Measurements from ENCODE around the gene UBL4A.

The UBL4A gene

GRCh38 chrX:154485150-154486051 is 1.0 kb downstream of the UBL4A start:
- intact Hi-C loops (cut with DNase I), result loop anchor here (2.0 kb wide), 1 partner anchor 49 kb away; the partner anchor contains the start of gene GDI1
- DNase-seq, result peak in 3 of 10 donors; percentile 22 to 79 (median 70)

DNA sequence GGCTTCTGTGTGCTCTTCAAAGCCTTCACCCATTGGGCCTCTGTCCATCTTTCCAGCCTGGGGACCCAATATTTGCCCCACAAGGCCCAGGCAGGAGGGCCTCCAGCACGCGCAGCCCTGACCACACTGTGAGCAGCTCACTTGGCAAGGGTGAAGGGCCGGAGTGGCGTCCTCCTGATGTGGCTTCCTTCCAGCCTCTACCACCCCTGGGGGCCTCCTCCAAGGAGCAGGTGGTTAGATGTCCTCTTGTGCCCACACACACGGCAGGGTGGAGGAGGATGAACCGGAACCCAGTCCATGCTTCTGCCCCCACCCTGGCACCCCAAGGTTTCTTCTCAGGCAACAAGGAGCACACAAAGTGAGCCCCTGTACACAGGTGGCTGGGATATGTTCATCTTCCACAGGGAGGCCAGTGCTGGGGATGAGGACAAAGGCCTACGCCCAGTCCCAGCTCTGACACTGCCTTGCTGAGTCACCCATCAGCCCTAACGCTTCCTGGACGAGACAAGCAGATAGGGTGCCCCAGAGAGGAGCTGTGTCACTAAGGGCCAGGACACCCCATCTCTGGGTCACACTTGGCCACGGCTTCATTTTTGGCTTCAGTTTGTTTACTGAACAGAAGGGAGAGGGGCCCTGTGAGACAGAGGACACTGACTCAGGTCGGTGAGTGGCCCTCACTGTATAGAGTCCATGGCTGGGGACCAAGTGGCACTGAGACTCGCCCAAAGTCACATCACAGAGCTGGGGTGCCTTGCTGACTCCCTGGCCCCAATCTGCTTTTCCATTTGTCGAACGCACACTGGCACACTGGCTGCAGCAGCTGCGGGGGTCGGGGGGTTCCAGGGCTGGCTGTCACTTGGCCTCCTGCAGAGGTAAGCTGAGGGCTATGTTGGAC is 1.9 kb downstream of the UBL4A start:
- peak in 2 of 10 donors; percentile 46 to 77 for DNase-seq
- intact Hi-C loops (cut with DNase I), result no loop called here

DNA sequence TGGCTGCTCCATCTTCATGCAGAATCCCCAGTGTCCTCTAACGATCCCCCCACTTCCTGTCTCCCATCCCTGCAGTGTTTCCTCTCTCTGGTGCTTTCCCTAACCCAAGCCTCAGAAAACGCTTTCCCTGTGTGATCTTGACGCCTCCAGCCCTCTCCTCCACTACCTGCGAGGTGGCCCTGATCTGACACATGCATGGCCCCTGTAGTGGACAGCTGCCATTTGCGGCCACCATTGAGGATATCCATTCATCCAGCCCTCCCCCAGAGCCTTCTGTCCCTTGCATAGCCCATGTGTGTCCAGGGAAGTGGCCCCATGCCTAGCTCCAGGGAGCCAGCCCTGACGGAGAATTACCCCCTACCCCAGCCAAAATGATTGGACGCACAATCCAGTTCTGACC is 3.1 kb downstream of the UBL4A start:
- DNase-seq, result peak in 1 of 10 donors; percentile 57
- intact Hi-C loops (cut with DNase I), result no loop called here

GRCh38 chrX:154482786-154483185 is 3.6 kb downstream of the UBL4A start:
- intact Hi-C loops (cut with DNase I), result no loop called here
- peak in 1 of 10 donors; percentile 65 for DNase-seq

- intact Hi-C loops (cut with DNase I), result no loop called here
- peak in 2 of 10 donors; percentile 64 to 69 for DNase-seq
These were observed 4.4 kb downstream of the UBL4A start for GRCh38 chrX:154481911-154482601.

GRCh38 chrX:154481195-154481594 is 5.2 kb downstream of the UBL4A start:
- DNase-seq, result no peak
- intact Hi-C loops (cut with DNase I), result no loop called here

- DNase-seq, result peak; percentile 86 to 99 (median 91)
- intact Hi-C loops (cut with DNase I), result loop anchor here (5.0 kb wide), 1 partner anchor 37 kb away; the partner anchor contains the start of gene FAM50A
These were observed 7.4 kb downstream of the UBL4A start, which contains the start of gene LAGE3 for GRCh38 chrX:154478728-154479622. LAGE3 (minus strand) TSS chrX:154479281; CDS start chrX:154478915, 366 bp downstream.

- intact Hi-C loops (cut with DNase I), result loop anchor here (5.0 kb wide), 1 partner anchor 36 kb away; the partner anchor contains the start of gene FAM50A
- peak in 3 of 10 donors; percentile 64 to 76 (median 75) for DNase-seq
These were observed 8.4 kb downstream of the UBL4A start for GRCh38 chrX:154477891-154478477.

DNA sequence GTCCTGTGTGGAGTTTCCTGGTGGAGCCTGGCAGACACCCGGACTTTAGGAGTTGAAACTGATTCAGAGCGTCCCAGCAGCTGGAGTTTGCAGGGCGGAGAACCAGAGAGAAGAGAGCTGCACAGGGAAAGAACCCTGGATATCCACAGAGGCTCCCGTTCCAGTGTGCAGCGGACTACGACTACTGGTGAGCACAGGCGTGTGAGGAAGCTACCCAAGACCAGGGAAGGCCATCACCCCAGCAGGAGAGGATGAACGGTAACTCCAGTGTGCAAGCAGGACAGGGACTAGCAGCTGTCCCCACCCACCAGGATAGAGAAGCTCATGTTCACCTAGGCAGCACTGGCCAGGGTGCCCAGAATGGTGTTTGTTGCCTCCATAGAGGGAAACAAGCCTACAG is 9.6 kb downstream of the UBL4A start:
- peak in 3 of 10 donors; percentile 32 to 62 (median 39) for DNase-seq
- intact Hi-C loops (cut with DNase I), result loop anchor here (5.0 kb wide), 1 partner anchor 35 kb away; the partner anchor contains the start of gene FAM50A

- intact Hi-C loops (cut with DNase I), result no loop called here
- peak in 1 of 10 donors; percentile 68 for DNase-seq
These were observed 12.7 kb downstream of the UBL4A start for GRCh38 chrX:154473683-154474082.

DNA sequence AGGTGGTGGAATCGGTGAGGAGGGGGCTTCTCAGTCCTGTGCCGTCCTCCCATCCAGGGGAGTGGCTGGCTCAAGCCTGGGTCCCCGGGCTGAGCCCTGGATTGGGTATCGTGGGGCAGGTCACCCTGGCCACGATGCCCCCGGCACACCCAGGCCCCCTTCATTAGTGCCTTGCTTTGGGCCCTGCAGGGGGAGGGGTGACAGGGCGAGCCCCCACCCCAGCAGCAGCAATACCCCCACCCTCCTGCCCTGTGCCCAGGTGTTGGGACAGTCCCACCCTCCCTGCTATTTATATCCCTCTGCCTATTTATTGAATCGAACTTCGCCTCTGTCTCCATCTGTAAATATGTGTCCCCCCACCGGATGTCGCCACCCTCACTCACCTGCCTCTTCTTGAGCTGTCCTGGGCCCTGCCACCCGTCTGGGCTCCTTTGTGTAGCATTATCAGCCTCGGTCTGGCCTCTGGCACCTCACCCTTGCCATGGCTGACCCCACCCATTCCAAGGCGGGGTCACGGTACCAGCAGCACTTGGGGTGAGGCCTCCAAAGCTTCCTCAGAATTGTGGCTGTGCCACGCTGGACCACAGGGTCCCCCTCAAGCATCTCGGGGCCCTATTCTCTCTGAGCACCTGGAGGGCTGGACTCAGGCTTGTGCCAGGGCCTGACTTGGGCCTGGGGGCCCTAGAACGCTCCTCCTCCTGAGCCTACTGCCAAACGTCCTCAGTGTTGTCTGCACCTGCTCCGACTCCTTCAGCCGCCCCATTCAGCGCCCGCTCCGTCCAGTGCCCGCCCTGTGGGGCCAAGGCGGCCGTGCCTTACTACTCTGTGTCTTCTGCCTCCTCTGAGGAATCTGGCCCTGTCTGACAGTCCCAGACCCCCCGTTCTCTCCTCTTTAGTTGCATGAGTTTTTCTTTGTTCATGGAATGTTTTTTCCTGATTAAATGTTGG is 13.5 kb downstream of the UBL4A start:
- intact Hi-C loops (cut with DNase I), result no loop called here
- DNase-seq, result peak in 1 of 10 donors; percentile 68

GRCh38 chrX:154471839-154472684 is 14.4 kb downstream of the UBL4A start:
- intact Hi-C loops (cut with DNase I), result no loop called here

GRCh38 chrX:154470914-154471568 is 15.4 kb downstream of the UBL4A start:
- intact Hi-C loops (cut with DNase I), result no loop called here
- peak in 1 of 10 donors; percentile 60 for DNase-seq

More at GRCh38 chrX:154471839-154472684, 14.4 kb downstream of the UBL4A start:
- DNase-seq, result peak in 1 of 10 donors; percentile 61

DNA sequence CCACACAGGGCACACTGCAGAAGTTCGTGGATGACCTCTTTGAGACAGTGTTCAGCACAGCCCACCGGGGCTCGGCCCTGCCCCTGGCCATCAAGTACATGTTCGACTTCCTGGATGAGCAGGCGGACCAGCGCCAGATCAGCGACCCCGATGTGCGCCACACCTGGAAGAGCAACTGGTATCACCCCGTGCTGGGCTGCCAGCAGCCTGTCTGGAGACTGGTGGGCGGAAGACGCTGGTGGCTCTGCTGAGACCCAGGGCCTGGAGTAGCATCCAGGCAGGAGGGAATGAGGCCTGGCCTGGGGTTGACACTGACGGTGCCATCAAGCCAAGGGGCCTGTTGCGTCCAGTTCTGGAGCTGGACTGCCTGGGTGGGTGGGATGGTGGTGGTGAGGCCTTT is 16.0 kb downstream of the UBL4A start:
- intact Hi-C loops (cut with DNase I), result no loop called here
- peak in 1 of 10 donors; percentile 75 for DNase-seq

DNA sequence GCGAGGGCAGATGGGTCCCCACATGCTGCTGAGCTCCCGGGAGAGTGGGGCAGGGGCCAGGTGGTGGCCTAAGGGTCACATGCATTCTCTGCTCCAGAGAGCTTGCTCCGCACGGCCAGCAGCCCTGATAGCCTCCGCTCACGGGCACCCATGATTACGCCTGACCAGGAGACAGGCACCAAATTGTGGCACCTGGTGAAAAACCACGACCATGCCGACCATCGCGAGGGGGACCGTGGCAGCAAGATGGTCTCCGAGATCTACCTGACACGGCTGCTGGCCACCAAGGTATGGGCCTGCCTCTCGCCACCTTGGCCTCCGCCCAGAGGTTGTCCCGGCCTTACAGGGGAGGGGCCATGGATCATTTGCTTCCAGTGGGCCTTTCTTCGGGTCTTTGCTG is 16.5 kb downstream of the UBL4A start:
- DNase-seq, result peak in 2 of 10 donors; percentile 68 to 82

GRCh38 chrX:154469114-154469513 is 17.3 kb downstream of the UBL4A start:
- DNase-seq, result no peak
- intact Hi-C loops (cut with DNase I), result no loop called here

More for the DNA sequence above, 16.5 kb downstream of the UBL4A start:
- intact Hi-C loops (cut with DNase I), result no loop called here

All from posterior cingulate gyrus (tissue), 11 donors.